GM04504 (cell line): ENCODE results near the gene ARHGAP30.
"Not testable (repeated sequence)": the region's sequence is repeated elsewhere in the genome, so short reads cannot be mapped to it uniquely, and the experiment has no call there.

ENCODE experiments used
- DNase-seq: peaks from one replicate; pipeline ENCODE4 v3.0.0-alpha.2; 2012; ENCODE audit warnings: low read depth

Gene ARHGAP30

GRCh38 chr1:161069731-161070270, at the start of gene ARHGAP30:
TSS of gene ARHGAP30 (minus strand) at chr1:161069891. CDS start at chr1:161069624, 267 bp downstream.
- DNase-seq = no peak

GRCh38 chr1:161117759-161118581, 48.3 kb upstream of the ARHGAP30 start, which contains the start of the genes NIT1 and PFDN2:
TSS of gene NIT1 (plus strand) at chr1:161118105. CDS start at chr1:161118177, 72 bp downstream.
TSS of gene PFDN2 (minus strand) at chr1:161118037. CDS start at chr1:161118026, 11 bp downstream.
- no peak for DNase-seq

- DNase-seq = not testable (repeated sequence)
Observed at GRCh38 chr1:161115961-161116360, 46.3 kb upstream of the ARHGAP30 start.

GRCh38 chr1:161115132-161115711, 45.5 kb upstream of the ARHGAP30 start:
- DNase-seq = no peak

GRCh38 chr1:161114556-161114955, 44.9 kb upstream of the ARHGAP30 start:
- DNase-seq = no peak

GRCh38 chr1:161113915-161114314, 44.2 kb upstream of the ARHGAP30 start:
- DNase-seq = no peak

- no peak for DNase-seq
Observed at GRCh38 chr1:161111527-161111926, 41.8 kb upstream of the ARHGAP30 start.

GRCh38 chr1:161111117-161111516, 41.4 kb upstream of the ARHGAP30 start:
- DNase-seq = no peak

GRCh38 chr1:161106431-161106830, 36.7 kb upstream of the ARHGAP30 start:
- no peak for DNase-seq

- no peak for DNase-seq
Observed at GRCh38 chr1:161100556-161100955, 30.9 kb upstream of the ARHGAP30 start.

GRCh38 chr1:161099090-161099802, 29.6 kb upstream of the ARHGAP30 start:
- DNase-seq = no peak

GRCh38 chr1:161098210-161099068, 28.7 kb upstream of the ARHGAP30 start, which contains the start of gene KLHDC9:
TSS of gene KLHDC9 (plus strand) at chr1:161098361. CDS start at chr1:161098536, 175 bp downstream.
- no peak for DNase-seq

GRCh38 chr1:161096530-161096929, 26.8 kb upstream of the ARHGAP30 start:
- DNase-seq = no peak

GRCh38 chr1:161096015-161096414, 26.3 kb upstream of the ARHGAP30 start:
- DNase-seq = no peak

- DNase-seq = no peak
Observed at GRCh38 chr1:161095230-161095629, 25.5 kb upstream of the ARHGAP30 start.

- DNase-seq = no peak
Observed at GRCh38 chr1:161094481-161094880, 24.8 kb upstream of the ARHGAP30 start.

- no peak for DNase-seq
Observed at GRCh38 chr1:161092621-161093028, 22.9 kb upstream of the ARHGAP30 start.

- DNase-seq = no peak
Observed at GRCh38 chr1:161091796-161092507, 22.3 kb upstream of the ARHGAP30 start.

GRCh38 chr1:161091093-161091492, 21.4 kb upstream of the ARHGAP30 start:
- DNase-seq = no peak

- no peak for DNase-seq
Observed at GRCh38 chr1:161090617-161091016, 20.9 kb upstream of the ARHGAP30 start.

GRCh38 chr1:161089938-161090337, 20.2 kb upstream of the ARHGAP30 start:
- DNase-seq = no peak
